Uterus (tissue), 2 donors: Measurements from ENCODE around the gene ELANE.

ENCODE experiments used
- CTCF ChIP-seq, 4 experiments: fragments of 200-600 bp in 2 of 4; fragments of 450-650 bp in 2 of 4; sonication (generic) in 2 of 4; IDR thresholded peaks; one replicate each; pipeline ENCODE4 v1.5.1; 2016 to 2019; ENCODE audit warnings: antibody characterized with exemption in 4 of 4, mild to moderate bottlenecking in 2 of 4, moderate library complexity in 1 of 4
- POLR2A ChIP-seq, 2 donors: fragments of 450-650 bp; IDR thresholded peaks; one replicate each; pipeline ENCODE4 v1.6.1; 2016; ENCODE audit warnings: antibody characterized with exemption in 2 of 2, mild to moderate bottlenecking in 1 of 2, moderate library complexity in 1 of 2

GRCh38 chr19:884420-885211 is 32.5 kb downstream of the ELANE start:
- no peak for TF ChIP-seq CTCF (IDR thresholded peaks at IDR 0.05)
- no peak for TF ChIP-seq POLR2A (IDR thresholded peaks at IDR 0.05)
